Tibial nerve (tissue), 4 donors: ENCODE data around the gene CCDC92. TPM values are rescaled to one million over a fixed set of nuclear protein-coding genes. Genes with fewer than 3 reads are reported as not detected.

ENCODE experiments used
- DNase-seq, 2 donors: peaks; one replicate each; pipeline ENCODE4 v3.0.0-alpha.2; 2019; ENCODE audit warnings: low spot score in 2 of 2
- H3K27ac ChIP-seq, 4 donors: fragments of 200-600 bp; sonication (generic) in 3 of 4; one replicate each; pipeline ENCODE4 v1.5.1; 2017 to 2019; ENCODE audit warnings: mild to moderate bottlenecking in 1 of 4
- H3K27me3 ChIP-seq, 2 donors: fragments of 200-600 bp; sonication (generic) in 1 of 2; one replicate each; pipeline versions ENCODE4 v1.5.1 to v1.6.0; 2017 to 2019
- H3K36me3 ChIP-seq, 3 donors: fragments of 200-600 bp; sonication (generic); one replicate each; pipeline ENCODE4 v1.5.1; 2018 to 2019
- H3K4me1 ChIP-seq, 4 donors: fragments of 200-600 bp; sonication (generic) in 3 of 4; one replicate each; pipeline ENCODE4 v1.5.1; 2017 to 2019
- H3K4me3 ChIP-seq, 4 donors: fragments of 200-600 bp; sonication (generic) in 3 of 4; one replicate each; pipeline ENCODE4 v1.5.1; 2017 to 2019; ENCODE audit warnings: mild to moderate bottlenecking in 1 of 4, moderate library complexity in 1 of 4
- H3K9me3 ChIP-seq, 4 donors: fragments of 200-600 bp; sonication (generic) in 3 of 4; one replicate each; pipeline ENCODE4 v1.5.1; 2017 to 2019
- EP300 ChIP-seq, 2 donors: sonication (generic); formaldehyde crosslinking; IDR thresholded peaks; one replicate each; pipeline ENCODE4 v1.6.1; 2017; ENCODE audit warnings: antibody characterized with exemption in 2 of 2, mild to moderate bottlenecking in 1 of 2
- POLR2A ChIP-seq, 2 donors: fragments of 450-650 bp; IDR thresholded peaks; one replicate each; pipeline ENCODE4 v1.6.1; 2017; ENCODE audit warnings: antibody characterized with exemption in 2 of 2, mild to moderate bottlenecking in 2 of 2, moderate library complexity in 2 of 2
- WGBS, 2 donors: methylation state at CpG; one replicate each; pipeline ENCODE4 v1.1.5; 2018; 5-methylcytosine and 5-hydroxymethylcytosine counted together
- total RNA-seq, 4 donors: library from RNA; depleted of rRNA; stranded (reverse); fragments of >200 nt; gene quantifications; one replicate each; pipeline ENCODE4 v1.1.0, GENCODE V29; 2016
- TF ChIP-seq, protein P1 (sequence below), 5 experiments: fragments of 200-600 bp in 3 of 5; fragments of 450-650 bp in 2 of 5; sonication (generic) in 3 of 5; IDR thresholded peaks; one replicate each; pipeline ENCODE4 v1.5.1; 2016 to 2019; ENCODE audit warnings: antibody characterized with exemption in 5 of 5, mild to moderate bottlenecking in 3 of 5, moderate library complexity in 2 of 5

The CCDC92 gene, protein sequence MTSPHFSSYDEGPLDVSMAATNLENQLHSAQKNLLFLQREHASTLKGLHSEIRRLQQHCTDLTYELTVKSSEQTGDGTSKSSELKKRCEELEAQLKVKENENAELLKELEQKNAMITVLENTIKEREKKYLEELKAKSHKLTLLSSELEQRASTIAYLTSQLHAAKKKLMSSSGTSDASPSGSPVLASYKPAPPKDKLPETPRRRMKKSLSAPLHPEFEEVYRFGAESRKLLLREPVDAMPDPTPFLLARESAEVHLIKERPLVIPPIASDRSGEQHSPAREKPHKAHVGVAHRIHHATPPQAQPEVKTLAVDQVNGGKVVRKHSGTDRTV
- total RNA-seq = 10 to 100 TPM; 41.0 to 46.8 (median 42.6) TPM

DNA sequence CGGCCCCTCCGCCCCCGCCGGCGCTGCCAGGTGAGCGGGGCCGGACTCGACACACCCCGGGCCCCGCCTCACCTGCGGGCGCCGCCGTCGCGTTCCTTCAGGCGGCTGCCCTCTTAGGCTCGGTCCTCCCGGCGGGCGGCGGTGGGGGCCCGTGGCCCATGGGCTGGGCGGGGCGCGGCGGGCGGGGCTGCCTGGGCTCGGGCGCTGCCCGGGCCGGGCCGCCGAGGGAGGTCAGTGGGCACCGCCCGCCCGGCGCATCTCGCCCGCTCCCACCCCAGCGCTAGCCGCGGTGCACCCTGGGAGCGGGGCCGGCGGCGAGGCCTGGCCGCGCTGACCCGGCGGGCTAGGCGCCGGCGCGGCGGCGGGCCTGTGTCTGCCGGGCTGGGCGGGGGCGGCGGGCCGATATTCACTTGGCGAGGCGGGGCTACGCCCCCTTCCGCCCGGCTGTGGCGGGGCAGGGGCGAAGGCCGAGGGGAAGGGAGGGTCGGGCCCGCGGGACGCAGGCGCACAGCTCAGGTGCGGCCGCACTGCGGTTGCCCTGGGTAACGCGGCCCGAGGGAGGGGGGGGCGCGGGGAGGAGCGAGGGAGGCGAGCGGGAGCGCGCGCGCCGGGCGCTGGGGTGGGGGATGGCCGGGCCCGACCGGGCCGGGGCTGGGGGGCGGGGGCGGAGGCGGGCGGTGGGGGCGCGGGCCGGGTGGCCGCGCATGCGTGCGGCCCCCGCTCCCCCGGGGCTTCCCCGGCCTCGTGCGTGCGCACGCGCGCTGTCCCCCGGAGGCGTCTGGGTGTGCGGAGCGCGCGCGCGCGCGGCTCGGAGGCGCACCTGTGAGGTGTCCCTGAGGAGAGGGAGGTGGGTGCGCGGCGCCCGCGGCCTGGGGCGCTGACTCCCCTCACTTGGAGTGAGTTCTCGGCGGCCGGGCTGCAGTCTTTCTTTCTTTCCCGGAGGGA lies at the start of gene CCDC92, which contains the start of gene ZNF664:
TSS of gene CCDC92 (minus strand) at position 375 of the 945 bp plus-strand sequence. CDS start 28,526 bp downstream, outside the sequence.
TSS of gene ZNF664 (plus strand) at position 759 of the 945 bp plus-strand sequence. CDS start 38,930 bp downstream, outside the sequence.
- Histone ChIP-seq H3K4me1 (peaks cover 0 to 41% (median 7%) of the 10 kb centered on the region in 4 donors), H3K27ac (peak within 1 kb of the TSS; percentile 88 to 98 (median 94)), H3K27me3 (no peaks in the 10 kb centered on the region), H3K36me3 (peaks cover 0 to 11% (median 0%) of the 10 kb centered on the region in 3 donors), H3K4me3 (peak within 1 kb of the TSS; percentile 88 to 99 (median 96)), H3K9me3 (no peaks in the 10 kb centered on the region)
- 0 to 21% methylated on average over 17 to 29 of the region's 138 CpGs for WGBS, 2 donors
- peak; percentile 76 for DNase-seq
- peak in 1 of 2 donors; percentile 64 for TF ChIP-seq EP300 (IDR thresholded peaks at IDR 0.05)
- TF ChIP-seq POLR2A (IDR thresholded peaks at IDR 0.05) = peak; percentile 38 to 69
- TF ChIP-seq, protein P1, sequence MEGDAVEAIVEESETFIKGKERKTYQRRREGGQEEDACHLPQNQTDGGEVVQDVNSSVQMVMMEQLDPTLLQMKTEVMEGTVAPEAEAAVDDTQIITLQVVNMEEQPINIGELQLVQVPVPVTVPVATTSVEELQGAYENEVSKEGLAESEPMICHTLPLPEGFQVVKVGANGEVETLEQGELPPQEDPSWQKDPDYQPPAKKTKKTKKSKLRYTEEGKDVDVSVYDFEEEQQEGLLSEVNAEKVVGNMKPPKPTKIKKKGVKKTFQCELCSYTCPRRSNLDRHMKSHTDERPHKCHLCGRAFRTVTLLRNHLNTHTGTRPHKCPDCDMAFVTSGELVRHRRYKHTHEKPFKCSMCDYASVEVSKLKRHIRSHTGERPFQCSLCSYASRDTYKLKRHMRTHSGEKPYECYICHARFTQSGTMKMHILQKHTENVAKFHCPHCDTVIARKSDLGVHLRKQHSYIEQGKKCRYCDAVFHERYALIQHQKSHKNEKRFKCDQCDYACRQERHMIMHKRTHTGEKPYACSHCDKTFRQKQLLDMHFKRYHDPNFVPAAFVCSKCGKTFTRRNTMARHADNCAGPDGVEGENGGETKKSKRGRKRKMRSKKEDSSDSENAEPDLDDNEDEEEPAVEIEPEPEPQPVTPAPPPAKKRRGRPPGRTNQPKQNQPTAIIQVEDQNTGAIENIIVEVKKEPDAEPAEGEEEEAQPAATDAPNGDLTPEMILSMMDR (IDR thresholded peaks at IDR 0.05) = peak in 3 of 5 experiments; percentile 30 to 72 (median 57)

DNA sequence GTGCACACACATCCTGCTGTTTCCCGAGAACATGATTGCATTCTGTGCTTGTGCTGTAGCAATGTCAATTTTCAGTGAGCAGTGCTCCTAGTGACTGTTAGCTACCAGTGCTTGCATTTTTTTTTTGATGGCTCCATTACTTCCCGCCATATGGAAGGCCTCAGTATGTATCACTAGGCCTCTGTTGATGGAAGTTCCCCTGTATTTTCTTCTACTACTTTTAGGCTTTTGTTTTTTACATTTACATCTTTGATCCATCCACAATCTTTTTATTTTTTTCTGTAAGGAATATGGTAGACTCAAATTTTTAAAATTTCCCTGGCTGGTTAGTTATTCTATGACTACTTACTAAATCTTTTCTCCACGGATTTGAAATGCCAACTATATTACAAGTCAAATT lies 49.5 kb upstream of the CCDC92 start:
- Histone ChIP-seq H3K27me3 (no peaks in the 10 kb centered on the region), H3K4me1 (peaks cover 0 to 39% (median 13%) of the 10 kb centered on the region in 4 donors), H3K27ac (peak overlapping the region in 1 of 4 donors; percentile 6), H3K36me3 (no peaks in the 10 kb centered on the region), H3K4me3 (no peak overlapping the region), H3K9me3 (no peaks in the 10 kb centered on the region)
- DNase-seq = no peak
- 91 to 96% methylated on average over 3 of the region's 3 CpGs for whole genome bisulfite sequencing, 2 donors
- no peak for TF ChIP-seq EP300 (IDR thresholded peaks at IDR 0.05)
- TF ChIP-seq, protein P1 (IDR thresholded peaks at IDR 0.05) = no peak
- no peak for TF ChIP-seq POLR2A (IDR thresholded peaks at IDR 0.05)

DNA sequence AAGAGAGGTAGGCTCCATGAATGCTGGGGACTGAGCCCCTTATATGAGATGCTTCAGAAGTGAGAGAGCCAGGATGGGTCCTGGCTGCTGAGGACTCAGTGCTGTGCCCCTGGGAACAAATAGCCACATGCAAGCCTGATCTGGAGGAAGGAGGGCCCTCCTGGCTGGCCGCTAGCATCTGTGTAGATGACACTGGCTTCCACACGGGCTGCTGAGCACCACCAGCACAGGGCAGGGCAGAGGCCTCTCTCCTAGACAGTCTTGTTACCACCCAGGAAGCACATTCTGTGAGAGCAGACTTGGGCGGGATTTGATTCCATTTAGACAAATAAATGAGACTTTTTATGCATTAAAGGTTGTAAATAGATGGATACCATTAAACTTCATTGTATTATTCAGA lies 48.4 kb upstream of the CCDC92 start:
- no peak for DNase-seq
- Histone ChIP-seq H3K4me3 (no peak overlapping the region), H3K27me3 (no peaks in the 10 kb centered on the region), H3K4me1 (peaks cover 0 to 39% (median 13%) of the 10 kb centered on the region in 4 donors), H3K27ac (peak overlapping the region in 3 of 4 donors; percentile 63 to 80 (median 75)), H3K36me3 (peaks cover 0 to 1% (median 0%) of the 10 kb centered on the region in 3 donors), H3K9me3 (no peaks in the 10 kb centered on the region)
- WGBS, 2 donors = 58 to 68% methylated on average over 3 of the region's 3 CpGs
- TF ChIP-seq EP300 (IDR thresholded peaks at IDR 0.05) (no peak), POLR2A (IDR thresholded peaks at IDR 0.05) (no peak)
- TF ChIP-seq, protein P1 (IDR thresholded peaks at IDR 0.05) = no peak

DNA sequence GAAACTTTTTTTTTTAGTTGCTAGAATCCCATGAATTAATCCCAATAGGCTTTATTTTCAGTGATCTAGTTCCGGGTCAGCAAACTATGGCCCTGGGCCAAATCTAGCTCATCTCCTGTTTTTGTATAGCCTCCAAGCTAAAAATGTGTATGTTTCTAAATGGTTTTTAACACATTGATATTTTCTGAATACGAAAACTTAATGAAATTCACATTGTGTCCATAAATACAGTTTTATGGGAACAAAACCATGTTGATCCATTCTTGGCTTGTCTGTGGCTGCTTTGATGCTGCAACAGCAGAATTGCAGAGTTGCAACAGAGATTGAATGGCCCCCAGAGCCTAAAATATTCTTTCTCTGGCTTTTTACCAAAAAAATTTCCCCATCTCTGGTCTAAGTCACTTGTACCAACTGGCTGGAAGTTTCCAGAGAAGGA lies 47.9 kb upstream of the CCDC92 start:
- Histone ChIP-seq H3K36me3 (peaks cover 0 to 6% (median 0%) of the 10 kb centered on the region in 3 donors), H3K4me1 (peaks cover 0 to 39% (median 13%) of the 10 kb centered on the region in 4 donors), H3K9me3 (no peaks in the 10 kb centered on the region), H3K4me3 (no peak overlapping the region), H3K27me3 (no peaks in the 10 kb centered on the region), H3K27ac (peak overlapping the region in 3 of 4 donors; percentile 63 to 80 (median 75))
- 24 to 31% methylated on average over 2 of the region's 2 CpGs for WGBS, 2 donors
- TF ChIP-seq EP300 (IDR thresholded peaks at IDR 0.05) = peak; percentile 18 to 90
- TF ChIP-seq, protein P1 (IDR thresholded peaks at IDR 0.05) = no peak
- peak in 1 of 2 donors; percentile 39 for DNase-seq
